H9 (cell line): Measurements from ENCODE around the gene ACTA1. TPM values are rescaled to one million over a fixed set of nuclear protein-coding genes. Genes with fewer than 3 reads are reported as not detected.

Experiments used
- DNase-seq: peaks from one replicate; pipeline ENCODE4 v3.0.0-alpha.2; 2017
- H2AFZ ChIP-seq: one replicate; pipeline ENCODE4 v1.6.1; 2013; ENCODE audit warnings: mild to moderate bottlenecking, low read length, control low read depth, moderate library complexity
- H2AK5ac ChIP-seq: 2 replicates; pipeline ENCODE4 v1.6.1; 2013; ENCODE audit warnings: low read length, control low read depth, mixed read lengths; ENCODE audit not compliant: insufficient read length
- H2BK120ac ChIP-seq: one replicate; pipeline ENCODE4 v1.6.1; 2013; ENCODE audit warnings: low read depth, mild to moderate bottlenecking, low read length, control low read depth, inconsistent platforms; ENCODE audit not compliant: poor library complexity, severe bottlenecking
- H2BK12ac ChIP-seq: 2 replicates; pipeline ENCODE4 v1.6.1; 2013; ENCODE audit warnings: low read length, control low read depth, mixed read lengths, low read depth; ENCODE audit not compliant: insufficient read length
- H2BK15ac ChIP-seq: 2 replicates; pipeline ENCODE4 v1.6.1; 2013; ENCODE audit warnings: low read depth, low read length, control low read depth
- H2BK20ac ChIP-seq: one replicate; pipeline ENCODE4 v1.6.1; 2013; ENCODE audit warnings: low read depth, mild to moderate bottlenecking, low read length, control low read depth, inconsistent platforms; ENCODE audit not compliant: poor library complexity, severe bottlenecking
- H2BK5ac ChIP-seq: 2 replicates; pipeline ENCODE4 v1.6.1; 2013; ENCODE audit warnings: low read length, control low read depth, mixed read lengths; ENCODE audit not compliant: insufficient read length
- H3K14ac ChIP-seq: 2 replicates; pipeline ENCODE4 v1.6.1; 2013; ENCODE audit warnings: low read length, control low read depth; ENCODE audit not compliant: insufficient read depth
- H3K18ac ChIP-seq: 2 replicates; pipeline ENCODE4 v1.6.1; 2013; ENCODE audit warnings: low read depth, mild to moderate bottlenecking, mixed read lengths, low read length, control low read depth; ENCODE audit not compliant: insufficient read length
- H3K23ac ChIP-seq: 2 replicates; pipeline ENCODE4 v1.6.1; 2013; ENCODE audit warnings: low read length, control low read depth, mixed read lengths, low read depth; ENCODE audit not compliant: insufficient read length
- H3K23me2 ChIP-seq: 2 replicates; pipeline ENCODE4 v1.6.1; 2013; ENCODE audit warnings: low read depth, mild to moderate bottlenecking, mixed read lengths, low read length, control low read depth; ENCODE audit not compliant: insufficient read length, poor library complexity, severe bottlenecking
- H3K27ac ChIP-seq: 2 replicates; pipeline ENCODE4 v1.5.1; 2013; ENCODE audit warnings: low read length, control low read depth, mixed read lengths, low read depth; ENCODE audit not compliant: insufficient read length
- H3K27me3 ChIP-seq: 2 replicates; pipeline ENCODE4 v1.6.1; 2013; ENCODE audit warnings: low read length, control low read depth, inconsistent platforms; ENCODE audit not compliant: insufficient read depth
- H3K4ac ChIP-seq: 2 replicates; pipeline ENCODE4 v1.6.1; 2013; ENCODE audit warnings: low read depth, mild to moderate bottlenecking, control low read depth, inconsistent platforms, low read length, moderate library complexity
- H3K4me1 ChIP-seq: 2 replicates; pipeline ENCODE4 v1.6.1; 2013; ENCODE audit warnings: low read length, control low read depth, inconsistent platforms; ENCODE audit not compliant: insufficient read depth
- H3K4me2 ChIP-seq: 2 replicates; pipeline ENCODE4 v1.6.1; 2013; ENCODE audit warnings: low read length, control low read depth, mixed read lengths; ENCODE audit not compliant: insufficient read length, insufficient read depth
- H3K56ac ChIP-seq: 2 replicates; pipeline ENCODE4 v1.6.1; 2013; ENCODE audit warnings: low read depth, mild to moderate bottlenecking, mixed read lengths, low read length, control low read depth; ENCODE audit not compliant: insufficient read length
- H3K79me1 ChIP-seq: 2 replicates; pipeline ENCODE4 v1.6.1; 2013; ENCODE audit warnings: low read depth, mild to moderate bottlenecking, moderate library complexity, low read length, control low read depth, inconsistent platforms; ENCODE audit not compliant: insufficient read depth, poor library complexity, severe bottlenecking
- H3K79me2 ChIP-seq: 2 replicates; pipeline ENCODE4 v1.6.1; 2013; ENCODE audit warnings: low read length, control low read depth, inconsistent platforms; ENCODE audit not compliant: insufficient read depth
- H3K9ac ChIP-seq: 2 replicates; pipeline ENCODE4 v1.6.1; 2013; ENCODE audit warnings: low read length, control low read depth, mixed read lengths; ENCODE audit not compliant: insufficient read length; ENCODE audit errors: extremely low read depth
- H3K9me3 ChIP-seq: one replicate; pipeline ENCODE4 v1.6.1; 2013; ENCODE audit warnings: low read depth, low read length, inconsistent platforms; ENCODE audit not compliant: control insufficient read depth
- H3T11ph ChIP-seq: one replicate; pipeline ENCODE4 v1.6.1; 2013; ENCODE audit warnings: mild to moderate bottlenecking, low read length, control low read depth, inconsistent platforms
- H4K20me1 ChIP-seq: one replicate; pipeline ENCODE4 v1.6.1; 2013; ENCODE audit not compliant: control insufficient read depth, insufficient read length, insufficient read depth
- H4K5ac ChIP-seq: 2 replicates; pipeline ENCODE4 v1.6.1; 2013; ENCODE audit warnings: low read depth, mild to moderate bottlenecking, mixed read lengths, low read length, control low read depth; ENCODE audit not compliant: insufficient read length
- H4K8ac ChIP-seq: replicated peaks from 2 replicates; pipeline ENCODE4 v1.6.1; 2013; ENCODE audit warnings: low read length, control low read depth, mixed read lengths, low read depth; ENCODE audit not compliant: insufficient read length
- H4K91ac ChIP-seq: 2 replicates; pipeline ENCODE4 v1.6.1; 2013; ENCODE audit warnings: low read depth, mild to moderate bottlenecking, moderate library complexity, mixed read lengths, low read length, control low read depth; ENCODE audit not compliant: insufficient read length
- H3K27ac Mint-ChIP-seq, 3 experiments: 2 replicates in 2 of 3; 3 replicates in 1 of 3; pipeline ENCODE4 v1.8.0; 2020 to 2021; ENCODE audit warnings: mixed read lengths in 3 of 3, mild to moderate bottlenecking in 1 of 3, moderate library complexity in 1 of 3
- H3K27me3 Mint-ChIP-seq: 2 replicates; pipeline ENCODE4 v1.8.0; 2021; ENCODE audit warnings: low read depth, mild to moderate bottlenecking, moderate library complexity, mixed read lengths
- H3K36me3 Mint-ChIP-seq, 3 experiments: 2 replicates in 2 of 3; 3 replicates in 1 of 3; pipeline ENCODE4 v1.8.0; 2020 to 2021; ENCODE audit warnings: low read depth in 3 of 3, mixed read lengths in 3 of 3; ENCODE audit not compliant: insufficient read depth in 1 of 3
- H3K4me1 Mint-ChIP-seq, 2 experiments: 2 replicates each; pipeline ENCODE4 v1.8.0; 2020; ENCODE audit warnings: mixed read lengths in 2 of 2
- H3K4me3 Mint-ChIP-seq, 2 experiments: 2 replicates in 1 of 2; 3 replicates in 1 of 2; pipeline ENCODE4 v1.8.0; 2020 to 2021; ENCODE audit warnings: mild to moderate bottlenecking in 2 of 2, mixed read lengths in 2 of 2, moderate library complexity in 1 of 2
- H3K9me3 Mint-ChIP-seq, 2 experiments: 2 replicates in 1 of 2; 3 replicates in 1 of 2; pipeline ENCODE4 v1.8.0; 2020; ENCODE audit warnings: mild to moderate bottlenecking in 2 of 2, mixed read lengths in 2 of 2, moderate library complexity in 1 of 2
- CTCF ChIP-seq: fragments of 200-600 bp; sonication (generic); conservative IDR thresholded peaks from 3 replicates; pipeline ENCODE4 v1.8.0; 2021; ENCODE audit warnings: antibody characterized with exemption, mild to moderate bottlenecking
- WGBS: extraction: QIAGEN DNeasy Blood & Tissue Kit; methylation state at CpG from one replicate; pipeline ENCODE4 v1.1.7; 2013; ENCODE audit warnings: missing lambda C conversion rate, low lambda C conversion rate, mixed read lengths; ENCODE audit not compliant: insufficient read length; ENCODE audit errors: extremely low coverage; 5-methylcytosine and 5-hydroxymethylcytosine counted together
- total RNA-seq: library from RNA; stranded (reverse); gene quantifications from 2 replicates; pipeline ENCODE4 v1.2.1, GENCODE V29; 2021

ACTA1 gene
- total RNA-seq, 1 experiment from 2014 or later: 48.5 TPM

GRCh38 chr1:229410692-229411433 lies 23.0 kb downstream of the ACTA1 start:
- Histone ChIP-seq H3K79me1 (no peaks in the 10 kb centered on the region), H2BK15ac (no peak overlapping the region), H3K14ac (no peak overlapping the region), H2AK5ac (no peak overlapping the region), H3K79me2 (no peaks in the 10 kb centered on the region), H2AFZ (no peak overlapping the region), H3K4ac (no peak overlapping the region), H3T11ph (no peak overlapping the region), H4K8ac (no peak overlapping the region), H3K56ac (no peak overlapping the region), H4K20me1 (no peaks in the 10 kb centered on the region), H2BK5ac (no peak overlapping the region), H4K91ac (no peak overlapping the region), H3K4me1 (peaks cover 16% of the 10 kb centered on the region; the same call in 1 of the 2 replicates), H3K18ac (no peak overlapping the region), H3K23ac (no peak overlapping the region), H2BK12ac (no peak overlapping the region), H3K27ac (no peak overlapping the region), H4K5ac (no peak overlapping the region), H3K27me3 (peaks cover 7% of the 10 kb centered on the region; the same call in 1 of the 2 replicates), H3K9ac (no peak overlapping the region), H3K4me2 (no peak overlapping the region), H3K9me3 (no peaks in the 10 kb centered on the region), H3K23me2 (peaks cover 14% of the 10 kb centered on the region), H2BK20ac (no peak overlapping the region), H2BK120ac (no peak overlapping the region)
- no peak for TF ChIP-seq CTCF
- peak overlapping the region in 1 of 3 experiments; percentile 53; a peak in 1 of 7 replicates for H3K27ac Mint-ChIP-seq
- H3K4me1 Mint-ChIP-seq: peaks cover 30 to 54% of the 10 kb centered on the region in 2 experiments
- peaks cover 0 to 1% (median 0%) of the 10 kb centered on the region in 3 experiments; a peak in 2 of 7 replicates for H3K36me3 Mint-ChIP-seq
- H3K4me3 Mint-ChIP-seq: peak overlapping the region in 1 of 2 experiments; percentile 38; a peak in 2 of 5 replicates
- H3K9me3 Mint-ChIP-seq: no peaks in the 10 kb centered on the region; a peak in 1 of 5 replicates
- DNase-seq: peak; percentile 82
- no CpG with 5 or more reads among the region's 14 CpGs for WGBS
- peaks cover 68% of the 10 kb centered on the region for H3K27me3 Mint-ChIP-seq
